SK-N-SH treated with all-trans-retinoic acid at 6 μM for 48 hours (cell line): Measurements from ENCODE around the gene CLPSL1.

Experiments
- CSDC2 ChIP-seq: fragments of 250-450 bp; sonication (Bioruptor Pico); IDR thresholded peaks from 2 replicates; pipeline ENCODE4 v1.5.0; 2020; ENCODE audit warnings: mild to moderate bottlenecking, moderate library complexity
- PATZ1 ChIP-seq: fragments of 250-450 bp; sonication (Bioruptor Pico); IDR thresholded peaks from 2 replicates; pipeline ENCODE4 v1.8.0; 2020; ENCODE audit warnings: mild to moderate bottlenecking, moderate library complexity, borderline replicate concordance
- ZFP30 ChIP-seq: fragments of 450-650 bp; formaldehyde crosslinking; IDR thresholded peaks from 2 replicates; pipeline ENCODE4 v1.5.0; 2022; ENCODE audit warnings: mild to moderate bottlenecking, moderate library complexity
- ZNF8 ChIP-seq: fragments of 450-650 bp; formaldehyde crosslinking; IDR thresholded peaks from 2 replicates; pipeline ENCODE4 v1.5.0; 2020; ENCODE audit warnings: mild to moderate bottlenecking, moderate library complexity

GRCh38 chr6:35731736-35732532 is 48.9 kb upstream of the CLPSL1 start:
- no peak for TF ChIP-seq CSDC2 (CRISPR knock-in tag)
- no peak for TF ChIP-seq ZFP30 (CRISPR knock-in tag)
- no peak for TF ChIP-seq ZNF8 (CRISPR knock-in tag)
- peak; percentile 93; the same call in 1 of the 2 replicates for TF ChIP-seq PATZ1 (CRISPR knock-in tag)
